ENCODE data around the gene CLIC1.

DNA sequence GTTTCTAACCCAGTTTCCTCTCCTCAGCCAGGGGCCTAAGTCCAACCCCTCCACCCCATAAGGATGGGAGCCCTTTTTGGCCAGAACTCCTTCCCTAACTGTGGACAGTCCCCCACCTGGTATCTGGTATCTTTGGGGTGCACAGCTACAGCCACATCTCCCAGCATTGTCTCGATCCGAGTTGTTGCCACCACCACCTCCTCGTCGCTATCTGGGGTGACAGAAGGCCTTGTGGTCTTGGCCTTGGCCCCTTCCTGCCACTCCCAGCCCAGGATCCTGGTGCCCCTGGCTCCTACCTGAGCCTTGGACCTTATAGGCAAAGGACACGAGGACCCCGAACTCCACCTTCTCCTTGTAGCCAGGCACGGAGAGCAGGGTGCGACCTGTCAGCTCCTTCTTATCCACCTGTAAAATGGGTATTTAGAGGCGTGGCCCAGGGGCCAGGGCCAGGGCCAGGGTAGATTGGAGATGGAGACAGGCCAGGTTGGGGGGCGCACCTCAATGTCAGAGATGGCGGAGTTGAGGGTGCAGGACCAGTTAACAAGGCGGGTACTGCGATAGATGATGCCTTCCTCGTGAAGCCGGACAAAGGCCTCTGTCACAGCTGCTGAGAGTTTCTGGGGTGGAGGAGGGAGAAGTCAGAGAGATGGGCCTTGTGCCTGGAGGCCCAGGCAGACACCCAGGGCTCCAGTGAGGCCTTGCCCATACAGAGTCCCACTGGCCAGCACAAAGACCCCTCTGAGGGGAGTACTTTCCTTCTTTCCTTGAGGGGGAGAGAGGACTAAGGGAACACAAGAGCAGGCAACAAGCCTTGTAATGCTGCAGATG lies 48.0 kb upstream of the CLIC1 start:
- TF ChIP-seq, protein P1, sequence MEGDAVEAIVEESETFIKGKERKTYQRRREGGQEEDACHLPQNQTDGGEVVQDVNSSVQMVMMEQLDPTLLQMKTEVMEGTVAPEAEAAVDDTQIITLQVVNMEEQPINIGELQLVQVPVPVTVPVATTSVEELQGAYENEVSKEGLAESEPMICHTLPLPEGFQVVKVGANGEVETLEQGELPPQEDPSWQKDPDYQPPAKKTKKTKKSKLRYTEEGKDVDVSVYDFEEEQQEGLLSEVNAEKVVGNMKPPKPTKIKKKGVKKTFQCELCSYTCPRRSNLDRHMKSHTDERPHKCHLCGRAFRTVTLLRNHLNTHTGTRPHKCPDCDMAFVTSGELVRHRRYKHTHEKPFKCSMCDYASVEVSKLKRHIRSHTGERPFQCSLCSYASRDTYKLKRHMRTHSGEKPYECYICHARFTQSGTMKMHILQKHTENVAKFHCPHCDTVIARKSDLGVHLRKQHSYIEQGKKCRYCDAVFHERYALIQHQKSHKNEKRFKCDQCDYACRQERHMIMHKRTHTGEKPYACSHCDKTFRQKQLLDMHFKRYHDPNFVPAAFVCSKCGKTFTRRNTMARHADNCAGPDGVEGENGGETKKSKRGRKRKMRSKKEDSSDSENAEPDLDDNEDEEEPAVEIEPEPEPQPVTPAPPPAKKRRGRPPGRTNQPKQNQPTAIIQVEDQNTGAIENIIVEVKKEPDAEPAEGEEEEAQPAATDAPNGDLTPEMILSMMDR (IDR thresholded peaks at IDR 0.05) = no peak
- TF ChIP-seq POLR2A (IDR thresholded peaks at IDR 0.05) = no peak
